ENCODE results near the gene ELMO1.

ELMO1 gene

GRCh38 chr7:37433166-37433565, 15.5 kb downstream of the ELMO1 start:
- no peak for DNase-seq (ENCODE audit: low read depth in 2 of 2, low spot score in 1 of 2)

GRCh38 chr7:37432281-37432920, 16.3 kb downstream of the ELMO1 start:
- no peak for DNase-seq (ENCODE audit: low read depth in 2 of 2, low spot score in 1 of 2)

GRCh38 chr7:37431413-37431812, 17.3 kb downstream of the ELMO1 start:
- DNase-seq (ENCODE audit: low read depth in 2 of 2, low spot score in 1 of 2), result no peak

GRCh38 chr7:37430640-37431039, 18.0 kb downstream of the ELMO1 start:
- DNase-seq (ENCODE audit: low read depth in 2 of 2, low spot score in 1 of 2), result no peak

- no peak for DNase-seq (ENCODE audit: low read depth in 2 of 2, low spot score in 1 of 2)
Measured at GRCh38 chr7:37430171-37430570, 18.5 kb downstream of the ELMO1 start.

- no peak for DNase-seq (ENCODE audit: low read depth in 2 of 2, low spot score in 1 of 2)
Measured at GRCh38 chr7:37429435-37429791, 19.3 kb downstream of the ELMO1 start.

- DNase-seq (ENCODE audit: low read depth in 2 of 2, low spot score in 1 of 2), result no peak
Measured at GRCh38 chr7:37428681-37429434, 19.8 kb downstream of the ELMO1 start.

GRCh38 chr7:37427276-37427940, 21.3 kb downstream of the ELMO1 start:
- no peak for DNase-seq (ENCODE audit: low read depth in 2 of 2, low spot score in 1 of 2)

GRCh38 chr7:37425498-37425897, 23.2 kb downstream of the ELMO1 start:
- no peak for DNase-seq (ENCODE audit: low read depth in 2 of 2, low spot score in 1 of 2)

GRCh38 chr7:37424995-37425394, 23.7 kb downstream of the ELMO1 start:
- no peak for DNase-seq (ENCODE audit: low read depth in 2 of 2, low spot score in 1 of 2)

- no peak for DNase-seq (ENCODE audit: low read depth in 2 of 2, low spot score in 1 of 2)
Measured at GRCh38 chr7:37424521-37424920, 24.1 kb downstream of the ELMO1 start.

- DNase-seq (ENCODE audit: low read depth in 2 of 2, low spot score in 1 of 2), result no peak
Measured at GRCh38 chr7:37421861-37422500, 26.7 kb downstream of the ELMO1 start.

- DNase-seq (ENCODE audit: low read depth in 2 of 2, low spot score in 1 of 2), result no peak
Measured at GRCh38 chr7:37420946-37421695, 27.5 kb downstream of the ELMO1 start.

- no peak for DNase-seq (ENCODE audit: low read depth in 2 of 2, low spot score in 1 of 2)
Measured at GRCh38 chr7:37419496-37419895, 29.2 kb downstream of the ELMO1 start.

- DNase-seq (ENCODE audit: low read depth in 2 of 2, low spot score in 1 of 2), result no peak
Measured at GRCh38 chr7:37418381-37418780, 30.3 kb downstream of the ELMO1 start.

- no peak for DNase-seq (ENCODE audit: low read depth in 2 of 2, low spot score in 1 of 2)
Measured at GRCh38 chr7:37417107-37417474, 31.6 kb downstream of the ELMO1 start.

- no peak for DNase-seq (ENCODE audit: low read depth in 2 of 2, low spot score in 1 of 2)
Measured at GRCh38 chr7:37416378-37417106, 32.1 kb downstream of the ELMO1 start.

- DNase-seq (ENCODE audit: low read depth in 2 of 2, low spot score in 1 of 2), result no peak
Measured at GRCh38 chr7:37415629-37416028, 33.0 kb downstream of the ELMO1 start.

- DNase-seq (ENCODE audit: low read depth in 2 of 2, low spot score in 1 of 2), result no peak
Measured at GRCh38 chr7:37414352-37414983, 34.2 kb downstream of the ELMO1 start.

GRCh38 chr7:37411444-37412034, 37.1 kb downstream of the ELMO1 start:
- no peak for DNase-seq (ENCODE audit: low read depth in 2 of 2, low spot score in 1 of 2)
